Ascending aorta (tissue), 2 donors: ENCODE results near the gene TEX29. TPM values are rescaled to one million over a fixed set of nuclear protein-coding genes. Genes with fewer than 3 reads are reported as not detected.

Experiments used
- DNase-seq, 2 donors: peaks; one replicate each; pipeline ENCODE4 v3.0.0-alpha.2; 2019; ENCODE audit warnings: low spot score in 2 of 2
- H3K27ac ChIP-seq, 2 donors: fragments of 200-600 bp; sonication (generic); one replicate each; pipeline ENCODE4 v1.5.1; 2016 to 2017; ENCODE audit warnings: mild to moderate bottlenecking in 1 of 2
- H3K27me3 ChIP-seq: fragments of 200-600 bp; sonication (generic); one replicate; pipeline ENCODE4 v1.5.1; 2017
- H3K36me3 ChIP-seq, 2 donors: fragments of 200-600 bp; sonication (generic); one replicate each; pipeline ENCODE4 v1.5.1; 2016
- H3K4me1 ChIP-seq, 2 donors: fragments of 200-600 bp; sonication (generic); one replicate each; pipeline ENCODE4 v1.5.1; 2016 to 2017; ENCODE audit warnings: mild to moderate bottlenecking in 1 of 2
- H3K4me3 ChIP-seq, 2 donors: fragments of 200-600 bp; sonication (generic); one replicate each; pipeline ENCODE4 v1.5.1; 2016 to 2017; ENCODE audit warnings: mild to moderate bottlenecking in 1 of 2
- H3K9me3 ChIP-seq, 2 donors: fragments of 200-600 bp; sonication (generic); one replicate each; pipeline ENCODE4 v1.5.1; 2016
- intact Hi-C: fragments of 100-400 bp; cut with DNase I; formaldehyde crosslinking; loops from one replicate; pipeline ENCODE4 v1.15.1; 2023
- total RNA-seq: library from RNA; depleted of rRNA; stranded (reverse); fragments of >200 nt; gene quantifications from one replicate; pipeline ENCODE4 v1.1.0, GENCODE V29; 2016
- TF ChIP-seq, protein P1 (sequence below), 3 experiments: fragments of 200-600 bp in 2 of 3; fragments of 450-650 bp in 1 of 3; sonication (generic) in 2 of 3; IDR thresholded peaks; one replicate each; pipeline ENCODE4 v1.5.1; 2016 to 2019; ENCODE audit warnings: antibody characterized with exemption in 3 of 3, mild to moderate bottlenecking in 1 of 3, moderate library complexity in 1 of 3

TEX29 gene
- total RNA-seq, 1 donor from 2014 or later: not detected

DNA sequence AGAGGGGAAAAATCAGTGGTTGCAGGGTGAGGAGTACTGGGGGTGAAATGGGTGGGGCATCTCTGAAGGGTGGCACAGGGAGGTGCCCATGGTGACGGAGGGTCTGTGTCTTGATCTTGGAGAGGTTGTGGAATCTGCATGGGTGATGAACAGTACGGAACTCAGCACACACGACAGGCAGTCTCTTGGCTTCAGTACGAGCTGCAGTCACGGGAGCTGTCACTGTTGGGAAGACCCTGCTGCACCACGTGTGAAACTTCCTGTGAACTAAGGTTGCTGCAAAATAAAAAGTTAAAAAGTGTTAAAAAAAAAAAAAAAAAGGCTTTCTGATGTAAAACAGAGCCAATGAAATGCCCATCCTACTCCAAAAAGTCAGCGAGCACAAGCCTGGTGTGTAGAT, 34.3 kb downstream of the TEX29 start:
- no peaks in the 10 kb centered on the region for H3K36me3 ChIP-seq
- TF ChIP-seq, protein P1, sequence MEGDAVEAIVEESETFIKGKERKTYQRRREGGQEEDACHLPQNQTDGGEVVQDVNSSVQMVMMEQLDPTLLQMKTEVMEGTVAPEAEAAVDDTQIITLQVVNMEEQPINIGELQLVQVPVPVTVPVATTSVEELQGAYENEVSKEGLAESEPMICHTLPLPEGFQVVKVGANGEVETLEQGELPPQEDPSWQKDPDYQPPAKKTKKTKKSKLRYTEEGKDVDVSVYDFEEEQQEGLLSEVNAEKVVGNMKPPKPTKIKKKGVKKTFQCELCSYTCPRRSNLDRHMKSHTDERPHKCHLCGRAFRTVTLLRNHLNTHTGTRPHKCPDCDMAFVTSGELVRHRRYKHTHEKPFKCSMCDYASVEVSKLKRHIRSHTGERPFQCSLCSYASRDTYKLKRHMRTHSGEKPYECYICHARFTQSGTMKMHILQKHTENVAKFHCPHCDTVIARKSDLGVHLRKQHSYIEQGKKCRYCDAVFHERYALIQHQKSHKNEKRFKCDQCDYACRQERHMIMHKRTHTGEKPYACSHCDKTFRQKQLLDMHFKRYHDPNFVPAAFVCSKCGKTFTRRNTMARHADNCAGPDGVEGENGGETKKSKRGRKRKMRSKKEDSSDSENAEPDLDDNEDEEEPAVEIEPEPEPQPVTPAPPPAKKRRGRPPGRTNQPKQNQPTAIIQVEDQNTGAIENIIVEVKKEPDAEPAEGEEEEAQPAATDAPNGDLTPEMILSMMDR (IDR thresholded peaks at IDR 0.05): no peak
- DNase-seq: no peak

DNA sequence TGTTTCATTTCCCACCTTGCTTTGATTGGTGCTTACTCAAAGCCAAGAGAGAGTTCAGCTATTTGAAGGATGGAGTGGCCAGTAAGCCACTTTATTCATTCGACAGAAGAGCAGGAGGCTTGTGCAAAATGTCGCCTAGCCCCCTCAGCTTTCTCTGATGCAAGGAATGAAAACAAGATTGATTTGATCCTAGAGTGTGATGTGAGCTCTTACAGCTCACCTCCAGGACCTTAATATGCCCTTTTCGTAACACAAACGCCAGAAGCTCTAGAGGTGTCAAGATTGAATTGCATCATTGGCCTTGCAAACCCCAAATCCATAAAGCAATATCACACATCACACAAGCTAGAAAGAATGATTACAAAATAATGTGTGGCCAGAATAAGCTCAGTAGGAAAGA, 36.4 kb downstream of the TEX29 start:
- H3K4me3 ChIP-seq: no peak overlapping the region
- H3K4me1 ChIP-seq: no peaks in the 10 kb centered on the region
- no peaks in the 10 kb centered on the region for H3K27me3 ChIP-seq
- TF ChIP-seq, protein P1 (IDR thresholded peaks at IDR 0.05): no peak
- H3K36me3 ChIP-seq: no peaks in the 10 kb centered on the region
- H3K27ac ChIP-seq: no peak overlapping the region
- DNase-seq: no peak
- H3K9me3 ChIP-seq: no peaks in the 10 kb centered on the region
- intact Hi-C loops: no loop called here

More for the DNA sequence above, 34.3 kb downstream of the TEX29 start:
- no peaks in the 10 kb centered on the region for H3K27me3 ChIP-seq
- intact Hi-C loops: no loop called here
- peaks cover 0 to 2% of the 10 kb centered on the region in 2 donors for H3K9me3 ChIP-seq
- H3K4me1 ChIP-seq: no peaks in the 10 kb centered on the region
- H3K27ac ChIP-seq: no peak overlapping the region
- no peak overlapping the region for H3K4me3 ChIP-seq

DNA sequence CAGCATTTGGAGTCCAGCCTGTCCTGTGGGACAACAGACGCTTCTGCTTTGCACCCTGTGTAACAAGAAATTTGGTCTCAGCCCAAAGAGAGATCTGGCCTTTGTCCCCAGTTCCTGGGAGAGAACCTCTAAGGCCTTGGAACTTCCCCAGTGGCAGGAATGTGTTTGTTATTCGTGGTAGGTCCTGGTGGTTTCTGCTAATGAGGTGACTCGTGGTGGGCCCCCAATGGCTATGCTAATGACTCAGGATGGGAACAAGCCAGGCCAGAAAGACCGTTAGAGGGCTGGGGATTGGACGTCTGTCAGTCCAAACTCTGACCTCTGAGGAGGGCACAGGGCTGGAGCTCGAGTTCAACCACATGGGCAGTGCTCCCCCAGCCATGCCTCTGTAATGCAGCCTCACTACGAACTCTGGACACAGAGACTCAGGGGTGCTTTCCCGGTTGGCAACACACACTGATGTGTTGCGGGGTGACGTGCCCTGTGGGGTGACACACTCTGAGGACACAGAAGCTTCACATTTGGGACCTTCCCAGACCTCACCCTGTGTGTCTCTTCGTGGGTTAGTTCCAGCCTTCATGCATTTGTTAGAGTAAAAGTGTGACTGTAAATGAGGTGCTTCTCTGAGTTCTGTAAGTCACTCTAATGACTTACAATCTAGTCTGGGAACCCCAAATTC, 38.9 kb downstream of the TEX29 start:
- no peak overlapping the region for H3K27ac ChIP-seq
- H3K36me3 ChIP-seq: no peaks in the 10 kb centered on the region
- H3K27me3 ChIP-seq: no peaks in the 10 kb centered on the region
- TF ChIP-seq, protein P1 (IDR thresholded peaks at IDR 0.05): no peak
- no peaks in the 10 kb centered on the region for H3K9me3 ChIP-seq
- intact Hi-C loops: no loop called here
- no peaks in the 10 kb centered on the region for H3K4me1 ChIP-seq
- H3K4me3 ChIP-seq: no peak overlapping the region
- no peak for DNase-seq

DNA sequence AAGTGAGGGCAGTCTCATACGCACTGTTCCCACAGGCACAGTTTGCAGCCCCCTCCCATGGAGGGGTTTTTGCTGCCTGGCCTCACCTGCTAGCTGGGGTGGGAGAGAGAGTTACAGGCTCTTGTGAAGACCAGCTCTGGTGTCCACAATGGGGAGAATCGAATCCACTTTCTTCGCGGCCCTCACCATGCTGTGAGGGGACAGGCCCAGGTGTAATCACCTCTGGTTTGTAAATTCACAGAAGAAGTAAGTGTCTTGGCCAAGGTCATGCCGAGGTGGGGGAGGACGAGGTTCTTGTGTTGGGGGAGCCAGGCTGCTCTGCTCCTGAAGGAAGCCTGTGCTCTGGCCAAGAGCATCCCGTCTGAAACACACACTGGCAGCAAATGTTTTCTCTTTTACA, 39.5 kb downstream of the TEX29 start:
- intact Hi-C loops: no loop called here
- TF ChIP-seq, protein P1 (IDR thresholded peaks at IDR 0.05): no peak
- H3K4me1 ChIP-seq: no peaks in the 10 kb centered on the region
- no peak overlapping the region for H3K4me3 ChIP-seq
- H3K27me3 ChIP-seq: no peaks in the 10 kb centered on the region
- no peak overlapping the region for H3K27ac ChIP-seq
- no peak for DNase-seq
- no peaks in the 10 kb centered on the region for H3K9me3 ChIP-seq
- no peaks in the 10 kb centered on the region for H3K36me3 ChIP-seq

DNA sequence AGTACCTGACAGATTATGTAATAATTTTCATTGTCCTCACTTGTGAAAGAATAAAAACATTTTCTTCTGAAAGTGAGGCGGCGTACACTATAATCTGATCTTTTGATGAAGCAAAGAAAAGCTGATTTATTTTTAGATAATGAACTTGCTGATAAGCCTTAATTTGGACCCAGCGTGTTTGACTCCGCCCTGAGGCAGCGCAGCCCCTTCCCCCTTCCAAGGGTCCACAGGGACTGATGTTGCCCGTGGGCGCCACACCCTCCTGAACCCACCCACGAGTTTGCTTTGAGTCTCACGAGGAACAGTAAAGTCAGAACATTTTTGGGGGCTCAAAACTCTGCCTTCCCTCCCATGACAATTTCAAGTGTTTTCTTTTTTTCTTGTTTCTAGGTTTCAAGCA, 40.0 kb downstream of the TEX29 start:
- Histone ChIP-seq H3K27ac (no peak overlapping the region), H3K36me3 (no peaks in the 10 kb centered on the region), H3K9me3 (no peaks in the 10 kb centered on the region), H3K27me3 (no peaks in the 10 kb centered on the region), H3K4me1 (no peaks in the 10 kb centered on the region), H3K4me3 (no peak overlapping the region)
- no peak for DNase-seq
- intact Hi-C loops: no loop called here
- TF ChIP-seq, protein P1 (IDR thresholded peaks at IDR 0.05): no peak
